CD4-positive, alpha-beta T cell treated with Interleukin-10 for 1 hour (primary cell): ENCODE data around the gene ECM1.

Experiments
- DNase-seq: peaks from one replicate; pipeline ENCODE4 v3.0.0-alpha.2; 2020

Gene ECM1

DNA sequence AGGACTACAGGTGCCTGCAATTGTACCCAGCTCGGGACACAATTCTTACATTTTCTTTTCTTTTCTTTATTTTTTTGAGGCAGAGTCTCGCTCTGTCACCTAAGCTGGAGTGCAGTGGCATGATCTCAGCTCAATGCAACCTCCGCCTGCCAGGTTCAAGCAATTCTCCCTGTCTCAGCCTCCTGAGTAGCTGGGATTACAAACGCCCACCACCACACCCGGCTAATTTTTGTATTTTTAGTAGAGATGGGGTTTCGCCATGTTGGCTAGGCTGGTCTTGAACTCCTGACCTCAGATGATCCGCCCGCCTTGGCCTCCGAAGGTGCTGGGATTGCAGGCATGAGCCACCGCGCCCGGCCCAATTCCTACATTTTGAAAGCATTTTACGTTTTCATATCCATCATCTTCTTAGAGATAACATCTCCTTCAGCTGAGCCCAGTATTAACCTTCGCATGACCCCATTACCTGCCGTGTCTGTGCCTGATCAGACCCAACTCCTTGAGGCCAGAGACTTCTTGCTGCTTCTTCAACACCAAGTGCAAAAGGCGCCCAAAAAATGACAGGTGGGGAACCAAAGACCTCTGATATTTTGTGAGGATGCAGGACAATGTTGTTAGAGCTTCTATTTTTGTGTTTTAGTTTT, 38.5 kb downstream of the ECM1 start:
- DNase-seq: no peak

DNA sequence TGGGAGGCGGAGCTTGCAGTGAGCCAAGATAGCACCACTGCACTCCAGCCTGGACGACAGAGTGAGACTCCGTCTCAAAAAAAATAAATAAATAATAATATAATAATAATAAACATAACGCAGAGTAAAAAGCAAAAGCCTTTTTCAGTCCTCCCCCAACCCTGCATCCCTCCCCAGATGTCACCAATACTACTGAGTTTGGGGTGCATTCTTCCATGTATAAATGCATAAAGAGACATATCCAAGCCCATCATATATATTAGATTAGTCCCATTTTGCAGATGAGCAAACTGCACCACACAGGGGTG, 40.4 kb downstream of the ECM1 start:
- no peak for DNase-seq

DNA sequence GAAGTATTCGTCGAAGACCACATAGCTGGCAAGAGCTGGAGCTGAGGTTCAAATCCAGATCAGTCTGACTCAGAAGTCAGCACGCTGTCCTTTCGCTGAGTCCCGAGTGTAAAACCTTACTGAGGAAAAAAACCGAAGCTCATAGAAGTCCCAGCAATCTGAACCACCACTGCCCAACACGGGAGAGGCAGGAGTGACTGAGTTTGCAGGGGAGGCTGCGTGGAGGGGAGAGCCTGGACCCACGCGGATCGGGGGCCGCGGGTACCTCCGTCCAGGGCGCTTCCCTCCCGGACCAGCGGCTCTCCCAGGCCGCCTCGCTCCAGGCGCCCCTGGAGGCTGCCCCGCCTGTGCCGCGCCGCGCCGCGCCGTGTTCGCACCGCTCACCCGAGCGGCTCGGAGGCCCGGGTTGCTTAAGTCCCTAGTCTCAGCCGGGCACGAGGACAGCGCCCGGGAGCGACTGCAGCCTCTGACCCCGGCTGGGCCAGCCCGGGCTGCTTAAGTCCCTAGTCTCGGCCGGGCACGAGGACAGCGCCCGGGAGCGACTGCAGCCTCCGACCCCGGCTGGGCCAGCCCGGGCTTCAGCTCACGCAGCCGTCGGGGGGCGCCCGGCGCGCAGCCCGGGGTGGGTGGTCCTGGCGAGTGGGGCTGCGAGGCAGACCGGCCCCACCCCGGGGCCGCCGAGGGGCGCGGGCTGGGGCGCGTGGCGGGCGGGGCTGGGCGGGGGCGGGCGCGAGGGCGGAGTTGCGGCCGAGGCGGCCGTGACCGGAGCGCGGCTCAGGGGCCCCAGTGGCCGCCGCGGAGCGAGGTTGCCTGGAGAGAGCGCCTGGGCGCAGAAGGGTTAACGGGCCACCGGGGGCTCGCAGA, 41.0 kb downstream of the ECM1 start, which contains the start of gene ADAMTSL4:
TSS of gene ADAMTSL4 (plus strand) at position 777 of the 864 bp plus-strand sequence. CDS start 2,881 bp downstream, outside the sequence.
- DNase-seq: no peak

DNA sequence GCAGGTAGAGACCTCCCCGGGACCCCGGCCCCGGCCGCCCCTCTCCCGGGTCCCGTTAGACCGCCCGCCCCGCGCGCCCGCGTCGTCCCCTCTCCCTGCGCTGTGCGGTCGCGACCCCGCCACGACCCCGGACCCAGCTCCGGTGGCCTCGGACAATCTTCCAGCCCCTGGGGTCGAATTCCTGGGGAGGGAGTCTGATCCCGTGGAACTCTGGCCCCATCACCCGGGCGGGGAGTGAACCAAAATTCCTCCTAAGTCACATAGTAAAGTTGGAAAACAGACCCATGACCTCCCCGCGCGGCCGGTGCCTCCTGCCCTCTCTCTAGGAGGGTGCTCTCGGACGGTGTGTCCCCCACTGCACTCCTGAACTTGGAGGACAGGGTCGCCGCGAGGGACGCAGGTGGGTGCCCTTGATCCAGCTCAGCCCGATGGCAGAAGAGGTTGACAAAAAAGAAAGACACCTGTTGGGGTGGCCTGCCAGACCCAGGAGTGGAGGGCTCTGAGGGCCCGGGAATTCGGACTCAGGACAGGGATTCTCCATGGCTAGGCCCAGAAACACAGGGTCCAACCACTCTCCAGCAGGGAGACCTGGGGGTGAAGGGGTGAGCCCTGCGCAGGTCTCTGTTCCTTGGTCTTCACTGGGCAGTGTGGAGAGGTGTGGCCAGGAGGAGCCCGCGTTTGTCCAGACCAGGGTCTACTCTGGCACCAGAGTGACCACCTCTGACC, 41.8 kb downstream of the ECM1 start:
- DNase-seq: no peak

DNA sequence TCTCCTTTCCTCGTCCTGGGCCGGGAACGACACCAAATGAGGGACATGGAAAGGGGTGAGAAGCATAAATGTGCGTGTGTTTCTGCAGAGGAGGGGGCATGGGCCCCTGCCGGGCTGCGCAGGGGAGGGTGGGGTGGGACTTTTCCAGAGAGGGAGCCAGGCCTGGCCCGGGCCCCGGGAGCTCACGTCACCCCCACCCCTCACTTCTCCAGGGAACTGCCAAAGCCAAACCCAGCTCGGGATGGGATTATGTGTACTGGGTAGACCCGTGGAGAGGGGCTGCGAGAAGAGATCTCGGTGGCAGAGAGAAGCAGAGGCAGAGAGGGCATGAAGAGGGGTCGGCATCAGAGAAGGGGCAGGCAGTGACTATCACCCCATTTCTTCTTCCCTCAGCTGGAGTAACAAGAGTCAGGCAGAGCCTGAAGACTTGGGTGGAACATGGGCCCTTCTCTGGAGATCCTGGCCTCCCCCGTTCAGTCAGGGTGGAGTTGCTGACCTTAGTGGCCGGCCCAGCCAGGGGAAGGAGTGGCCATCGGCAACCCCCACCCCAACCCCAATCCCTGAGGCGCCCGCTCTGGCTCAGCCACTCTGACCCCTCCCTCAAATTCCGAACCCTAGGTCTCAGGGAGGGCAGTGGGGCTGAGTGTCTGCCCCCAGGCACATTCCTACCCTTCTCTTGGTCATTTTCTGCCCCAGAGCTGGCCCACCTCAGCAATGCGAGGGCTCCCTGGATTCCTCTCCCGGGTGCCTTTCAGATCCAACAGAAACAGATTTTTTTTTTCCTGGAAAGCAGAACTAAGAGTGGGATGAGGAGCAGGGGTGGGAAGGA, 42.5 kb downstream of the ECM1 start:
- DNase-seq: no peak

DNA sequence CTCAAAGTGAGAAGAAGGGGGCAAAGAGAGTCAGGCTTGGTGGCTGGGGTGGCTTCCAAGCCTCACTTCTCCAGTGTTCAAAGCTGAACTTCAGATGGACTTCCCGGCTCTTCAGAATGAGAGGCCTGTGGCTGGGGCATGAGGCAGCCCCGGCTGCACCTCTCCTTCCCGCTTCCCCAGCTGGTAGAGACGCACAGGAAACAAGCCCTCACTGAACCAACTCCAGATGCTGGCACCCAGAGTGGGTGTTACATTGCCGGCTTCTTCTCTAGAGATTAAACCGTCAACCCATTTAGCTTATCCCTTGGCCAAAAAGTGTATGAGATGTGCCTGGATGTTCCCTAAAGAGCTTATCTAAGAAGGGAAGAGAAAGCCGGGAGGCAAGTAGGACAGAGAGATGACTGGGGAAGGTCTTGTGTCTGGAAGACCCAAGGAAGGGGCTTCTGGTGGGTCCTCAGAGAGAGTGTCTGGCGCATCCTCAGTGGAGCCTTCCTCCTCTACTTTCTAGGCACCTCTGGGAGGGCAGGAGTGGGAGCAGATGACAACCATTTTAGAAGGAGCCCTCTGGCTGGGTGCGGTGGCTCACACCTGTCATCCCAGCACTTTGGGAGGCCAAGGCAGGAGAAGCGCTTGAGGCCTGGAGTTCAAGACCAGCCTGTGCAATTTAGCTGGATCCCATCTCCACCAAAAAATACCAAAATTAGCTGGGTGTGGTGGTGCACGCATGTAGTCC, 43.3 kb downstream of the ECM1 start:
- DNase-seq: no peak

DNA sequence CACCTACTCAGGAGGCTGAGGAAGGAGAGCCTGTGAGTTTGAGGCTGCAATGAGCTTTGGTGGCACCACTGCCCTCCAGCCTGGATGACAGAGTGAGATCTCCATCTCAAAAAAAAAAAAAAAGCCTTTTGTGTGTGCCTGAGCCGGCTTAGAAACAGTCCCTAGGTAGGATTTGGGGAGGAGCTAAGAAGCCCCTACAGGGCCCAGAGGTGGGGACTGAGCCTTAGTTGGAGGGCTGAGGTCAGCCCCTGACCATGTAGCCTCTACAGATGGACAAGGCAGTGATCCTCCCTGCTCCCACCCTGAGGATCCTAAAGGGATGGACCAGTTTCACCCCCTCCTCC, 43.8 kb downstream of the ECM1 start:
- DNase-seq: no peak

DNA sequence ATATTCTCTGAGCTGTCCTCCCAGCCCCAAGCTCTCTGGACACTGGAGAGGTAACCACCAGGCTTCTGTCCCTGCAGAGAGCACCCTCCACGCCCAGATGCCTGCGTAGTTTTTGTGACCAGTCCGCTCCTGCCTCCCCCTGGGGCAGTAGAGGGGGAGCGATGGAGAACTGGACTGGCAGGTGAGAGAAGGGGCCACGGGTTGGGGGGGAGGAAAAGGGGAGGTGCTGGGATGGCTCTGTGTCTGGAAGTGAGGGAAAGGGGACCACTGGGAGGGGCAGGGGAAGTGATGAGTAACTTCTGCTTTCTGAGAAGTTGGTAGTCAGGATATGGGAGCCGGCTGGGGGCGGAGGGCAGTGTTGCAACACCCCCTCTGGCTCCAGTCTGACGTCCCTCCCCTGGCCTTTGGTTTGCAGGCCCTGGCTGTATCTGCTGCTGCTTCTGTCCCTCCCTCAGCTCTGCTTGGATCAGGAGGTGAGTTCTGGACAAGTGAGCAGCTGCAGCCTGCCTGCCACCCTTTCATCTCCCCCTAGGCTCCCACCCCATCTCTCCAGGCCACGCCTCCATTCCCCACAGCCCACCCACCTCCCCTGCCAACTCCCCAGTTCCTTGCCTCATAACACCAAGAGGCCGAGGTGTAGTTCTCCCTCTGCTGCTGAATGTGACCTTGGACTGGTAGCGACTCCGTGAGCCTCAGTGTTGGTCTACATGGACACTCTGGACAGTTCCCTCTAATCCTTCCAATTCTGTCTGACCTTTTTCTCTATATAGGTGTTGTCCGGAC, 44.4 kb downstream of the ECM1 start:
- no peak for DNase-seq

DNA sequence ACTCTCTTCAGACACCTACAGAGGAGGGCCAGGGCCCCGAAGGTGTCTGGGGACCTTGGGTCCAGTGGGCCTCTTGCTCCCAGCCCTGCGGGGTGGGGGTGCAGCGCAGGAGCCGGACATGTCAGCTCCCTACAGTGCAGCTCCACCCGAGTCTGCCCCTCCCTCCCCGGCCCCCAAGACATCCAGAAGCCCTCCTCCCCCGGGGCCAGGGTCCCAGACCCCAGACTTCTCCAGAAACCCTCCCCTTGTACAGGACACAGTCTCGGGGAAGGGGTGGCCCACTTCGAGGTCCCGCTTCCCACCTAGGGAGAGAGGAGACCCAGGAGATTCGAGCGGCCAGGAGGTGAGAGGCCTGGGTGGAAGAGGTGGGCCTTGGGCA, 45.0 kb downstream of the ECM1 start:
- no peak for DNase-seq

DNA sequence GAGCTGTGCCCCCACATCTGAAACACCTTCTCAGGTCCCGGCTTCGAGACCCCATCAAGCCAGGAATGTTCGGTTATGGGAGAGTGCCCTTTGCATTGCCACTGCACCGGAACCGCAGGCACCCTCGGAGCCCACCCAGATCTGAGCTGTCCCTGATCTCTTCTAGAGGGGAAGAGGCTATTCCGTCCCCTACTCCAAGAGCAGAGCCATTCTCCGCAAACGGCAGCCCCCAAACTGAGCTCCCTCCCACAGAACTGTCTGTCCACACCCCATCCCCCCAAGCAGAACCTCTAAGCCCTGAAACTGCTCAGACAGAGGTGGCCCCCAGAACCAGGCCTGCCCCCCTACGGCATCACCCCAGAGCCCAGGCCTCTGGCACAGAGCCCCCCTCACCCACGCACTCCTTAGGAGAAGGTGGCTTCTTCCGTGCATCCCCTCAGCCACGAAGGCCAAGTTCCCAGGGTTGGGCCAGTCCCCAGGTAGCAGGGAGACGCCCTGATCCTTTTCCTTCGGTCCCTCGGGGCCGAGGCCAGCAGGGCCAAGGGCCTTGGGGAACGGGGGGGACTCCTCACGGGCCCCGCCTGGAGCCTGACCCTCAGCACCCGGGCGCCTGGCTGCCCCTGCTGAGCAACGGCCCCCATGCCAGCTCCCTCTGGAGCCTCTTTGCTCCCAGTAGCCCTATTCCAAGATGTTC, 45.6 kb downstream of the ECM1 start:
- no peak for DNase-seq

DNA sequence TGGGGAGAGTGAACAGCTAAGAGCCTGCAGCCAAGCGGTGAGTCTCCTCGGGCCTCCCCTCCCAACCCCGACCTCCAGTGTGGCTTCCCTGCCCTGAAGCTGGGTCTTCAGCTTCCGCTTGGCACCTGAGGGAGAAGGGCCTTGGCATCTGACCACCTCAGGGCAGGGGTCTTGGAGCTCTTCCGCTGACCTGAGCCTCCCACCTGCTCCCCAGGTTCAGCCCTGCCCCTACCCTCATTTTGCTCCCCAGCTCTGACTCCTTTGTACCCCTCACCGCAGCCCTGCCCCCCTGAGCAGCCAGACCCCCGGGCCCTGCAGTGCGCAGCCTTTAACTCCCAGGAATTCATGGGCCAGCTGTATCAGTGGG, 46.2 kb downstream of the ECM1 start:
- DNase-seq: no peak

DNA sequence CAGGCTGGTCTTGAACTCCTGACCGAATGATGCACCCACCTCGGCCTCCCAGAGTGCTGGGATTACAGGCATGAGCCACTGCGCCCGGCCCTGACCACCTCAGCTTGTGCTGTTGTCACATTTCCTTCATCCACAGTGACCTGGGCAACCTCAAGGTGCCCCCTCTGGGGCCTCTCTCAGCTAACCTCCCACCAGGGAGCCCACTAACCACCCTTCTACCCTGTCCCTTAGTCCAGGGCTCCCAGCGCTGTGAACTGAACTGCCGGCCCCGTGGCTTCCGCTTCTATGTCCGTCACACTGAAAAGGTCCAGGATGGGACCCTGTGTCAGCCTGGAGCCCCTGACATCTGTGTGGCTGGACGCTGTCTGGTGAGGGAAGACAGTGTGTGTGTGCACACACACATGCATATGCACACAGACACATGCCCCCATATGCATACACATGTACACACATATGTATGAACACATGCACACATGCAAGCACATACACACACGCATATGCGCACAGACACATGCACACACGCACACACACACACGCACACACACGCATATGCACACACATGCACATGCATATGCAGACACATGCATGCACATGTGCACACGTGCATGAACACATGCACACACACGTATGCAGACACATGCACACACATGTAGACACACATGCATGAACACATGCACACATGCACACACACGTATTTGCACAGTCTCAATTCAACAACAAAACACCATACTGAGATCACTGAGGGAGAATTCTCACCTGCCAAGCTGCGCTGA, 47.5 kb downstream of the ECM1 start:
- DNase-seq: no peak

DNA sequence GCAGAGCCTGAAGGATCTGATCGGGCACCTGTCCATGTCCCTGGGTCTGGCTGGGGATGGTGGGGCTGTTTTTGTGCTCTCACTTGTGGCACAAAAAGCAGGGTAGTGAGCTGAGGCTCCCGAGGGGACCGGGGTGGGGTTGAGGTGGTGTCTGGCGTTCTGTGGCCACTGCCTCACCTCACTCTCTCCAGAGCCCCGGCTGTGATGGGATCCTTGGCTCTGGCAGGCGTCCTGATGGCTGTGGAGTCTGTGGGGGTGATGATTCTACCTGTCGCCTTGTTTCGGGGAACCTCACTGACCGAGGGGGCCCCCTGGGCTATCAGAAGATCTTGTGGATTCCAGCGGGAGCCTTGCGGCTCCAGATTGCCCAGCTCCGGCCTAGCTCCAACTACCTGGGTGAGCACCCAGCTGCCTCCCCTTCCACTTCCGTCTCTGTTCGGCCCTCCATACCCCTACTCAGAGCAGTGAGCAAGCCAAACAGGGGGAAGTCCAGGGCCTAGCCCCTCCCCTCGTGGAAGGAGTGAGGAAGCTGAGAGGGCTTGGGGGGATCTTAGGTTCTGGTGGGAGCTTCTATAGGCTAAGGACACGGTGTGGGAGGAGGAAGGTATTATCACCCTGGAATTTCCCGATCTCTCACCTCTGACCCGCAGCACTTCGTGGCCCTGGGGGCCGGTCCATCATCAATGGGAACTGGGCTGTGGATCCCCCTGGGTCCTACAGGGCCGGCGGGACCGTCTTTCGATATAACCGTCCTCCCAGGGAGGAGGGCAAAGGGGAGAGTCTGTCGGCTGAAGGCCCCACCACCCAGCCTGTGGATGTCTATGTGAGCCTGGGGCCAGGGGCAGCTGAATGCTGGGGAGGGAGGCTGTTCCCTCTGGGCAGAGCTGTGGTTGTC, 48.3 kb downstream of the ECM1 start:
- no peak for DNase-seq

DNA sequence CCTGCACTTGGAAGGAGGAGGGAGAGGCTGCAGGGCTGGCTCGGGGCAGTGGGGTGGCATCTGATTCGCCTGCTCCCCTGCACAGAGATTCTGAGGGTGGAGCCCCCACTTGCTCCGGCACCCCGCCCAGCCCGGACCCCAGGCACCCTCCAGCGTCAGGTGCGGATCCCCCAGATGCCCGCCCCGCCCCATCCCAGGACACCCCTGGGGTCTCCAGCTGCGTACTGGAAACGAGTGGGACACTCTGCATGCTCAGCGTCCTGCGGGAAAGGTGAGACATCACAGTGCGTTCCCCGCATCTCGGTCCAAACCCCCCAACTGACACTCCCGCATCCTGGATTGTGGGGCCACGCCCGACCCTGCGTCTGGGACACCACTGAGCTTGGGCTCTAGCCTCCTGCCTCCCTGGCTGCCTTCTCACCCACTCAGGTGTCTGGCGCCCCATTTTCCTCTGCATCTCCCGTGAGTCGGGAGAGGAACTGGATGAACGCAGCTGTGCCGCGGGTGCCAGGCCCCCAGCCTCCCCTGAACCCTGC, 49.2 kb downstream of the ECM1 start:
- no peak for DNase-seq

DNA sequence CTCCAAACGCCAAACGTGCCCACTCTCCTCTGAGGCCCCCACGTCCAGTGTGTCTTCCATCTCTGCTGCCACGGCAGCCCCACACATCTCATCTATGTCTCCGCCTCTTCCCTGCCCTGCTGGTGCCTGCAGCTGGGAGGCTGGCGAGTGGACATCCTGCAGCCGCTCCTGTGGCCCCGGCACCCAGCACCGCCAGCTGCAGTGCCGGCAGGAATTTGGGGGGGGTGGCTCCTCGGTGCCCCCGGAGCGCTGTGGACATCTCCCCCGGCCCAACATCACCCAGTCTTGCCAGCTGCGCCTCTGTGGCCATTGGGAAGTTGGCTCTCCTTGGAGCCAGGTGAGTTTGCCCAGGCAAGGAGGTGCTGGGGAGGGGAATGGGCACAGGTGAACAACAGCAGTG, 49.9 kb downstream of the ECM1 start:
- DNase-seq: no peak

DNA sequence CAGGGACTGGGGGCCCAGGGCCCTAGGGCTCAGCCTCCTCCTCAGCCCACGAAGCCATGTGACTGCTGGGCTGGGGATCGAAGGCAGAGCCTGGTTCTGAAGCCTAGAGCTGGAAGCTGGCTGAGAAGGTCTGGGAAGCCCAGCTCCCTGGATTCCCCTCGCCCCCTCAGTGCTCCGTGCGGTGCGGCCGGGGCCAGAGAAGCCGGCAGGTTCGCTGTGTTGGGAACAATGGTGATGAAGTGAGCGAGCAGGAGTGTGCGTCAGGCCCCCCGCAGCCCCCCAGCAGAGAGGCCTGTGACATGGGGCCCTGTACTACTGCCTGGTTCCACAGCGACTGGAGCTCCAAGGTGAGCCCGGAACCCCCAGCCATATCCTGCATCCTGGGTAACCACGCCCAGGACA, 50.4 kb downstream of the ECM1 start:
- DNase-seq: no peak

DNA sequence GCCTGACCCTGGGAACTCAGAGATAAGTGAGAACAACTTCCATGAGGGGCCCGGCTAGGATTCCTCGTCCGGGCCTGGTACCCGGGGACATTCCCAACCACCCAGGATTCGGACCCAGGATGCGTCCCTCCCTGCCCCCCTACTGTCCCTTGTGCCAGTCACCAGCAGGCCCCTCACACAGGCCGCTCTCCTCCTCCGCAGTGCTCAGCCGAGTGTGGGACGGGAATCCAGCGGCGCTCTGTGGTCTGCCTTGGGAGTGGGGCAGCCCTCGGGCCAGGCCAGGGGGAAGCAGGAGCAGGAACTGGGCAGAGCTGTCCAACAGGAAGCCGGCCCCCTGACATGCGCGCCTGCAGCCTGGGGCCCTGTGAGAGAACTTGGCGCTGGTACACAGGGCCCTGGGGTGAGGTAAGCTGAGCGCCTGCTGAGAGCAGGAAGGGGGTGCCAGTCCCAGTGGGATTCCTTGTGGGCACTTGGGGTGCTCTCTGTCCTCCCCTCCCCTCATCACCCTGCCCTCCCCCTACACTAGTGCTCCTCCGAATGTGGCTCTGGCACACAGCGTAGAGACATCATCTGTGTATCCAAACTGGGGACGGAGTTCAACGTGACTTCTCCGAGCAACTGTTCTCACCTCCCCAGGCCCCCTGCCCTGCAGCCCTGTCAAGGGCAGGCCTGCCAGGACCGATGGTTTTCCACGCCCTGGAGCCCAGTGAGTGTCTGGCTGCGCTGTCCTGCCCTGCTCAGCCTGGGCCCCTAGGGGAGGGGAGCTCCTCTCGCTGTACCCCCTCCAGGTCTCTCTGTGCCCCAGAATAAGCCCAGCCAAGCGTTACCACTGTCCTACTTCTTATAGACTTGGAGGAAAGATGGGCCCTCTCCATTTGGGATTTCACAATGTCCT, 51.1 kb downstream of the ECM1 start:
- DNase-seq: no peak

DNA sequence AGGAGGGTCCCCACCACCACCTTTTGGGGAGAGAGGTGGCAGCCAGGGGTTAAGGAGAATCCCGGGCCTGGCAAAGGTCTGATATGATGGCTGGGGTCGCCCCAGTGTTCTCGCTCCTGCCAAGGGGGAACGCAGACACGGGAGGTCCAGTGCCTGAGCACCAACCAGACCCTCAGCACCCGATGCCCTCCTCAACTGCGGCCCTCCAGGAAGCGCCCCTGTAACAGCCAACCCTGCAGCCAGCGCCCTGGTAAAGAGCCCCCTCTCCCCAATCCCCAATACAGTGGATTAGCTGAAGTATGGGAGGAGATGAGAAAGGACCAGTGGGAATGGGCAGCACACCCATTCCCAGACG, 51.7 kb downstream of the ECM1 start:
- DNase-seq: no peak
